ENCODE results near the gene RAD21L1.
A peak's percentile ranks its signal among the peaks of the same experiment; 100 is the strongest.

The RAD21L1 gene

GRCh38 chr20:1269235-1269634 is 43.4 kb downstream of the RAD21L1 start:
- Mint-ChIP-seq H3K4me3 (no peak overlapping the region), H3K9me3 (no peaks in the 10 kb centered on the region), H3K4me1 (peaks cover 89% of the 10 kb centered on the region), H3K27me3 (no peaks in the 10 kb centered on the region), H3K36me3 (no peaks in the 10 kb centered on the region), H3K27ac (peak overlapping the region; percentile 15)

- peaks cover 86% of the 10 kb centered on the region for H3K4me1 Mint-ChIP-seq
- no peak overlapping the region for H3K4me3 Mint-ChIP-seq
- no peaks in the 10 kb centered on the region for H3K36me3 Mint-ChIP-seq
- no peaks in the 10 kb centered on the region for H3K27me3 Mint-ChIP-seq
- H3K9me3 Mint-ChIP-seq = no peaks in the 10 kb centered on the region
- peak overlapping the region; percentile 79 for H3K27ac Mint-ChIP-seq
Measured at GRCh38 chr20:1269850-1270249, 44.0 kb downstream of the RAD21L1 start.

GRCh38 chr20:1272368-1273100 is 46.7 kb downstream of the RAD21L1 start:
- Mint-ChIP-seq H3K4me1 (peaks cover 80% of the 10 kb centered on the region), H3K4me3 (no peak overlapping the region), H3K27ac (peak overlapping the region; percentile 14), H3K27me3 (no peaks in the 10 kb centered on the region), H3K9me3 (no peaks in the 10 kb centered on the region), H3K36me3 (no peaks in the 10 kb centered on the region)

GRCh38 chr20:1273366-1273765 is 47.5 kb downstream of the RAD21L1 start:
- no peak overlapping the region for H3K27ac Mint-ChIP-seq

GRCh38 chr20:1274485-1275311 is 48.9 kb downstream of the RAD21L1 start:
- peak overlapping the region; percentile 33 for H3K27ac Mint-ChIP-seq
- H3K9me3 Mint-ChIP-seq = no peaks in the 10 kb centered on the region
- no peak overlapping the region for H3K4me3 Mint-ChIP-seq
- no peaks in the 10 kb centered on the region for H3K27me3 Mint-ChIP-seq
- peaks cover 66% of the 10 kb centered on the region for H3K4me1 Mint-ChIP-seq
- no peaks in the 10 kb centered on the region for H3K36me3 Mint-ChIP-seq

More at GRCh38 chr20:1273366-1273765, 47.5 kb downstream of the RAD21L1 start:
- no peaks in the 10 kb centered on the region for H3K9me3 Mint-ChIP-seq
- no peaks in the 10 kb centered on the region for H3K36me3 Mint-ChIP-seq
- H3K27me3 Mint-ChIP-seq = no peaks in the 10 kb centered on the region
- peaks cover 71% of the 10 kb centered on the region for H3K4me1 Mint-ChIP-seq
- H3K4me3 Mint-ChIP-seq = no peak overlapping the region

GRCh38 chr20:1275919-1276318 is 50.1 kb downstream of the RAD21L1 start:
- no peak overlapping the region for H3K4me3 Mint-ChIP-seq
- peak overlapping the region; percentile 1 for H3K27ac Mint-ChIP-seq
- H3K4me1 Mint-ChIP-seq = peaks cover 65% of the 10 kb centered on the region
- H3K27me3 Mint-ChIP-seq = no peaks in the 10 kb centered on the region
- no peaks in the 10 kb centered on the region for H3K36me3 Mint-ChIP-seq
- H3K9me3 Mint-ChIP-seq = no peaks in the 10 kb centered on the region

- Mint-ChIP-seq H3K4me1 (peaks cover 61% of the 10 kb centered on the region), H3K4me3 (no peak overlapping the region), H3K36me3 (no peaks in the 10 kb centered on the region), H3K9me3 (no peaks in the 10 kb centered on the region), H3K27ac (no peak overlapping the region), H3K27me3 (no peaks in the 10 kb centered on the region)
Measured at GRCh38 chr20:1277529-1278322, 51.9 kb downstream of the RAD21L1 start.

- Mint-ChIP-seq H3K36me3 (no peaks in the 10 kb centered on the region), H3K27me3 (no peaks in the 10 kb centered on the region), H3K4me3 (no peak overlapping the region), H3K4me1 (peaks cover 63% of the 10 kb centered on the region), H3K27ac (no peak overlapping the region), H3K9me3 (no peaks in the 10 kb centered on the region)
Measured at GRCh38 chr20:1278993-1279392, 53.1 kb downstream of the RAD21L1 start.

GRCh38 chr20:1280195-1281102 is 54.6 kb downstream of the RAD21L1 start:
- Mint-ChIP-seq H3K4me3 (no peak overlapping the region), H3K9me3 (no peaks in the 10 kb centered on the region), H3K27me3 (no peaks in the 10 kb centered on the region), H3K27ac (peak overlapping the region; percentile 91), H3K36me3 (peaks cover 2% of the 10 kb centered on the region), H3K4me1 (peaks cover 68% of the 10 kb centered on the region)

GRCh38 chr20:1281279-1282057 is 55.6 kb downstream of the RAD21L1 start:
- Mint-ChIP-seq H3K27ac (peak overlapping the region; percentile 91), H3K27me3 (no peaks in the 10 kb centered on the region), H3K9me3 (no peaks in the 10 kb centered on the region), H3K4me3 (peak overlapping the region; percentile 53), H3K36me3 (peaks cover 2% of the 10 kb centered on the region), H3K4me1 (peaks cover 68% of the 10 kb centered on the region)

- Mint-ChIP-seq H3K9me3 (no peaks in the 10 kb centered on the region), H3K36me3 (peaks cover 2% of the 10 kb centered on the region), H3K4me1 (peaks cover 82% of the 10 kb centered on the region), H3K27me3 (no peaks in the 10 kb centered on the region), H3K27ac (peak overlapping the region; percentile 6), H3K4me3 (no peak overlapping the region)
Measured at GRCh38 chr20:1282966-1283365, 57.1 kb downstream of the RAD21L1 start.

GRCh38 chr20:1283522-1284510 is 58.0 kb downstream of the RAD21L1 start:
- no peak overlapping the region for H3K4me3 Mint-ChIP-seq
- H3K4me1 Mint-ChIP-seq = peaks cover 85% of the 10 kb centered on the region
- no peaks in the 10 kb centered on the region for H3K9me3 Mint-ChIP-seq
- no peaks in the 10 kb centered on the region for H3K27me3 Mint-ChIP-seq
- H3K27ac Mint-ChIP-seq = peak overlapping the region; percentile 76
- H3K36me3 Mint-ChIP-seq = peaks cover 2% of the 10 kb centered on the region

- H3K27me3 Mint-ChIP-seq = no peaks in the 10 kb centered on the region
- H3K4me1 Mint-ChIP-seq = peaks cover 77% of the 10 kb centered on the region
- H3K4me3 Mint-ChIP-seq = peak overlapping the region; percentile 91
- H3K27ac Mint-ChIP-seq = peak overlapping the region; percentile 94
- H3K36me3 Mint-ChIP-seq = peaks cover 2% of the 10 kb centered on the region
- no peaks in the 10 kb centered on the region for H3K9me3 Mint-ChIP-seq
Measured at GRCh38 chr20:1286267-1287024, 60.6 kb downstream of the RAD21L1 start.

Data from activated naive CD4-positive, alpha-beta T cell treated with anti-CD3 and anti-CD28 coated beads, Interleukin-2, amount 50 U/mL, for 24 hours (primary cell).